HEK293 (cell line): ENCODE measurements around the gene EPHB3.

Source experiments
- CTCF ChIA-PET: fragments of 350-600 bp; formaldehyde crosslinking; extraction: SDS; loops from one replicate; lab custom pipeline; 2021; ENCODE audit warnings: antibody characterized with exemption; lab: Yijun Ruan, JAX
- POLR2A ChIA-PET: fragments of 300-600 bp; formaldehyde crosslinking; extraction: SDS; loops from one replicate; lab custom pipeline; 2020; ENCODE audit warnings: antibody characterized with exemption, inconsistent platforms; lab: Yijun Ruan, JAX
- H3K27ac ChIP-seq: fragments of 200-500 bp; sonication (Bioruptor generic); 2 replicates; pipeline ENCODE4 v1.5.1; 2014; ENCODE audit warnings: low read depth, low read length, control low read depth, inconsistent platforms; ENCODE audit errors: extremely low read depth
- H3K36me3 ChIP-seq, 2 experiments: fragments of 200-500 bp in 1 of 2; sonication (Bioruptor generic) in 1 of 2; 1 replicate in 1 of 2; 2 replicates in 1 of 2; pipeline ENCODE4 v1.5.1; 2014 to 2017; ENCODE audit warnings: inconsistent platforms in 2 of 2, low read length in 2 of 2; ENCODE audit not compliant: control insufficient read depth in 2 of 2, insufficient read depth in 1 of 2
- H3K4me1 ChIP-seq: fragments of 200-500 bp; sonication (Bioruptor generic); 2 replicates; pipeline ENCODE4 v1.5.1; 2014; ENCODE audit warnings: mild to moderate bottlenecking, low read length, inconsistent platforms; ENCODE audit not compliant: control insufficient read depth, insufficient read depth
- H3K4me3 ChIP-seq: 2 replicates; pipeline ENCODE4 v1.5.1; 2011; ENCODE audit warnings: low read depth, mild to moderate bottlenecking, control low read depth, low read length, moderate library complexity
- H3K9me3 ChIP-seq: fragments of 200-500 bp; sonication (Bioruptor generic); 2 replicates; pipeline ENCODE4 v1.5.1; 2014; ENCODE audit warnings: low read depth, low read length, inconsistent platforms; ENCODE audit not compliant: control insufficient read depth, insufficient read depth
- AEBP2 ChIP-seq: fragments of 450-650 bp; formaldehyde crosslinking; IDR thresholded peaks from 2 replicates; pipeline ENCODE4 v1.5.1; 2016; ENCODE audit warnings: missing biosample characterization, missing genetic modification characterization, borderline replicate concordance
- BCL11B ChIP-seq: fragments of 450-650 bp; formaldehyde crosslinking; IDR thresholded peaks from 2 replicates; pipeline ENCODE4 v1.5.1; 2016; ENCODE audit warnings: low read depth, missing biosample characterization, missing genetic modification characterization
- GFI1B ChIP-seq: fragments of 450-650 bp; formaldehyde crosslinking; IDR thresholded peaks from 2 replicates; pipeline ENCODE4 v1.5.1; 2016; ENCODE audit warnings: missing biosample characterization, missing genetic modification characterization
- GLI2 ChIP-seq: fragments of 450-650 bp; formaldehyde crosslinking; IDR thresholded peaks from 2 replicates; pipeline ENCODE4; 2017; ENCODE audit warnings: missing biosample characterization, missing genetic modification characterization, low read depth, borderline replicate concordance
- KLF1 ChIP-seq: fragments of 450-650 bp; formaldehyde crosslinking; IDR thresholded peaks from 2 replicates; pipeline ENCODE4 v1.5.1; 2016; ENCODE audit warnings: missing biosample characterization, missing genetic modification characterization
- KLF17 ChIP-seq: fragments of 450-650 bp; formaldehyde crosslinking; IDR thresholded peaks from 2 replicates; pipeline ENCODE4 v1.5.1; 2016; ENCODE audit warnings: missing biosample characterization, missing genetic modification characterization
- PBX3 ChIP-seq: sonication (generic); formaldehyde crosslinking; IDR thresholded peaks from 2 replicates; pipeline ENCODE4 v1.8.1; 2022; ENCODE audit warnings: mild to moderate bottlenecking, moderate library complexity, missing genetic modification reagents
- TRIM28 ChIP-seq: IDR thresholded peaks from 2 replicates; pipeline ENCODE4 v1.6.1; 2011; ENCODE audit warnings: low read length, control low read depth, borderline replicate concordance
- ZFP3 ChIP-seq: fragments of 450-650 bp; formaldehyde crosslinking; IDR thresholded peaks from 2 replicates; pipeline ENCODE4 v1.5.1; 2016; ENCODE audit warnings: low read depth, missing biosample characterization, missing genetic modification characterization
- ZNF114 ChIP-seq: fragments of 450-650 bp; formaldehyde crosslinking; IDR thresholded peaks from 2 replicates; pipeline ENCODE4 v1.5.0; 2017; ENCODE audit warnings: missing biosample characterization, missing genetic modification characterization
- ZNF133 ChIP-seq: fragments of 450-650 bp; formaldehyde crosslinking; IDR thresholded peaks from 2 replicates; pipeline ENCODE4 v1.5.1; 2016; ENCODE audit warnings: missing biosample characterization, missing genetic modification characterization
- ZNF350 ChIP-seq: fragments of 450-650 bp; formaldehyde crosslinking; IDR thresholded peaks from 2 replicates; pipeline ENCODE4 v1.5.0; 2017; ENCODE audit warnings: missing biosample characterization, mild to moderate bottlenecking, missing genetic modification characterization
- ZNF423 ChIP-seq: fragments of 450-650 bp; formaldehyde crosslinking; IDR thresholded peaks from 2 replicates; pipeline ENCODE4 v1.5.1; 2016; ENCODE audit warnings: missing biosample characterization, missing genetic modification characterization
- ZNF549 ChIP-seq: fragments of 450-650 bp; IDR thresholded peaks from 2 replicates; pipeline ENCODE4 v1.5.1; 2018; ENCODE audit warnings: missing biosample characterization, missing genetic modification characterization, mild to moderate bottlenecking, inconsistent platforms, moderate library complexity
- ZNF561 ChIP-seq: fragments of 450-650 bp; IDR thresholded peaks from 2 replicates; pipeline ENCODE4 v1.5.1; 2018; ENCODE audit warnings: missing biosample characterization, missing genetic modification characterization, borderline replicate concordance
- ZNF596 ChIP-seq: fragments of 450-650 bp; IDR thresholded peaks from 2 replicates; pipeline ENCODE4 v1.5.0; 2018; ENCODE audit warnings: missing biosample characterization, mild to moderate bottlenecking, missing genetic modification characterization, moderate library complexity
- ZNF654 ChIP-seq: fragments of 450-650 bp; formaldehyde crosslinking; IDR thresholded peaks from 2 replicates; pipeline ENCODE4 v1.5.1; 2016; ENCODE audit warnings: low read depth, missing biosample characterization, missing genetic modification characterization
- ZNF658 ChIP-seq: fragments of 450-650 bp; formaldehyde crosslinking; IDR thresholded peaks from 2 replicates; pipeline ENCODE4; 2016; ENCODE audit warnings: missing biosample characterization, missing genetic modification characterization
- TF ChIP-seq, protein P1 (sequence below): fragments of 450-650 bp; formaldehyde crosslinking; IDR thresholded peaks from 2 replicates; pipeline ENCODE4 v1.5.1; 2016; ENCODE audit warnings: missing biosample characterization, missing genetic modification characterization
- TF ChIP-seq, protein P2 (sequence below): fragments of 450-650 bp; formaldehyde crosslinking; IDR thresholded peaks from 2 replicates; pipeline ENCODE4 v1.5.1; 2017; ENCODE audit warnings: missing biosample characterization, missing genetic modification characterization

EPHB3 gene

GRCh38 chr3:184566441-184567414 is 5.1 kb downstream of the EPHB3 start:
- ChIA-PET POLR2A (no interaction called here), CTCF (interaction anchor here (1.1 kb wide), 1 partner anchor 160 kb away, joined by 3 read pairs; no protein-coding TSS in a partner anchor)
- Histone ChIP-seq H3K9me3 (no peaks in the 10 kb centered on the region), H3K27ac (no peak overlapping the region), H3K4me1 (peaks cover 3% of the 10 kb centered on the region; the same call in 1 of the 2 replicates), H3K36me3 (peaks cover 0 to under 1% of the 10 kb centered on the region in 2 experiments; a peak in 1 of 3 replicates), H3K4me3 (no peak overlapping the region)
- TF ChIP-seq KLF1 (tag by site-specific recombination) (peak; percentile 56; the same call in 1 of the 2 replicates), TRIM28 (no peak)

- Histone ChIP-seq H3K36me3 (peaks cover 0 to 13% of the 10 kb centered on the region in 2 experiments; a peak in 1 of 3 replicates), H3K4me3 (no peak overlapping the region), H3K9me3 (no peaks in the 10 kb centered on the region), H3K4me1 (peaks cover 3% of the 10 kb centered on the region; the same call in 1 of the 2 replicates), H3K27ac (no peak overlapping the region)
- TF ChIP-seq GFI1B (tag by site-specific recombination), result no peak
- peak; percentile 12; the same call in 1 of the 2 replicates for TF ChIP-seq ZNF133 (tag by site-specific recombination)
- ChIA-PET CTCF (interaction anchor here (1.1 kb wide), 1 partner anchor 159 kb away, joined by 3 read pairs; no protein-coding TSS in a partner anchor), POLR2A (no interaction called here)
These were observed 6.5 kb downstream of the EPHB3 start for GRCh38 chr3:184567946-184568559.

GRCh38 chr3:184568560-184568923 is 7.0 kb downstream of the EPHB3 start:
- Histone ChIP-seq H3K9me3 (no peaks in the 10 kb centered on the region), H3K4me1 (peaks cover 3% of the 10 kb centered on the region; the same call in 1 of the 2 replicates), H3K36me3 (peaks cover 0 to 18% of the 10 kb centered on the region in 2 experiments; a peak in 1 of 3 replicates), H3K27ac (no peak overlapping the region), H3K4me3 (peak overlapping the region; percentile 43)
- POLR2A ChIA-PET, result no interaction called here
- TF ChIP-seq ZNF423, result no peak
- no peak for TF ChIP-seq ZNF549 (tag by site-specific recombination)
- no peak for TF ChIP-seq AEBP2
- no peak for TF ChIP-seq BCL11B
- TF ChIP-seq ZNF654 (tag by site-specific recombination), result no peak
- TF ChIP-seq, protein P1, sequence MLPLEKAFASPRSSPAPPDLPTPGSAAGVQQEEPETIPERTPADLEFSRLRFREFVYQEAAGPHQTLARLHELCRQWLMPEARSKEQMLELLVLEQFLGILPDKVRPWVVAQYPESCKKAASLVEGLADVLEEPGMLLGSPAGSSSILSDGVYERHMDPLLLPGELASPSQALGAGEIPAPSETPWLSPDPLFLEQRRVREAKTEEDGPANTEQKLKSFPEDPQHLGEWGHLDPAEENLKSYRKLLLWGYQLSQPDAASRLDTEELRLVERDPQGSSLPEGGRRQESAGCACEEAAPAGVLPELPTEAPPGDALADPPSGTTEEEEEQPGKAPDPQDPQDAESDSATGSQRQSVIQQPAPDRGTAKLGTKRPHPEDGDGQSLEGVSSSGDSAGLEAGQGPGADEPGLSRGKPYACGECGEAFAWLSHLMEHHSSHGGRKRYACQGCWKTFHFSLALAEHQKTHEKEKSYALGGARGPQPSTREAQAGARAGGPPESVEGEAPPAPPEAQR (tag by site-specific recombination), result no peak
- TF ChIP-seq ZNF561 (tag by site-specific recombination), result no peak
- TF ChIP-seq ZNF114 (tag by site-specific recombination), result no peak
- TF ChIP-seq ZNF658, result no peak
- no peak for TF ChIP-seq ZNF350 (tag by site-specific recombination)
- TF ChIP-seq GLI2 (tag by site-specific recombination), result no peak
- no peak for TF ChIP-seq KLF17 (tag by site-specific recombination)
- no peak for TF ChIP-seq ZFP3 (tag by site-specific recombination)
- TF ChIP-seq ZNF596, result no peak
- TF ChIP-seq, protein P2, sequence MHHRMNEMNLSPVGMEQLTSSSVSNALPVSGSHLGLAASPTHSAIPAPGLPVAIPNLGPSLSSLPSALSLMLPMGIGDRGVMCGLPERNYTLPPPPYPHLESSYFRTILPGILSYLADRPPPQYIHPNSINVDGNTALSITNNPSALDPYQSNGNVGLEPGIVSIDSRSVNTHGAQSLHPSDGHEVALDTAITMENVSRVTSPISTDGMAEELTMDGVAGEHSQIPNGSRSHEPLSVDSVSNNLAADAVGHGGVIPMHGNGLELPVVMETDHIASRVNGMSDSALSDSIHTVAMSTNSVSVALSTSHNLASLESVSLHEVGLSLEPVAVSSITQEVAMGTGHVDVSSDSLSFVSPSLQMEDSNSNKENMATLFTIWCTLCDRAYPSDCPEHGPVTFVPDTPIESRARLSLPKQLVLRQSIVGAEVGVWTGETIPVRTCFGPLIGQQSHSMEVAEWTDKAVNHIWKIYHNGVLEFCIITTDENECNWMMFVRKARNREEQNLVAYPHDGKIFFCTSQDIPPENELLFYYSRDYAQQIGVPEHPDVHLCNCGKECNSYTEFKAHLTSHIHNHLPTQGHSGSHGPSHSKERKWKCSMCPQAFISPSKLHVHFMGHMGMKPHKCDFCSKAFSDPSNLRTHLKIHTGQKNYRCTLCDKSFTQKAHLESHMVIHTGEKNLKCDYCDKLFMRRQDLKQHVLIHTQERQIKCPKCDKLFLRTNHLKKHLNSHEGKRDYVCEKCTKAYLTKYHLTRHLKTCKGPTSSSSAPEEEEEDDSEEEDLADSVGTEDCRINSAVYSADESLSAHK (tag by site-specific recombination), result no peak
- TF ChIP-seq PBX3 (CRISPR knock-in tag), result no peak
- CTCF ChIA-PET, result no interaction called here
